ENCODE data around the gene C10orf67. TPM values are rescaled to one million over a fixed set of nuclear protein-coding genes. Genes with fewer than 3 reads are reported as not detected.

C10orf67 gene
- total RNA-seq, 1 experiment from 2014 or later = not detected

GRCh38 chr10:23368816-23369640, 24.4 kb upstream of the C10orf67 start:
- Histone ChIP-seq H2BK12ac (ENCODE audit: insufficient read length, low read depth, low read length) (no peak overlapping the region), H4K20me1 (ENCODE audit: control insufficient read depth, insufficient read depth, insufficient read length) (no peaks in the 10 kb centered on the region), H3K27ac (ENCODE audit: insufficient read length, low read depth, low read length) (no peak overlapping the region), H3K4me2 (ENCODE audit: insufficient read depth, insufficient read length, low read length) (no peak overlapping the region), H3K4me1 (ENCODE audit: insufficient read depth, low read length) (no peaks in the 10 kb centered on the region), H2BK15ac (ENCODE audit: low read depth, low read length) (no peak overlapping the region), H3K4ac (ENCODE audit: low read depth, low read length) (no peak overlapping the region), H3K18ac (ENCODE audit: insufficient read length, low read depth, low read length) (no peak overlapping the region), H4K5ac (ENCODE audit: insufficient read length, low read depth, low read length) (no peak overlapping the region), H3K79me1 (ENCODE audit: insufficient read depth, low read depth, low read length, poor library complexity, severe bottlenecking) (no peaks in the 10 kb centered on the region), H2AFZ (ENCODE audit: low read length) (no peak overlapping the region), H2BK20ac (ENCODE audit: low read depth, low read length, poor library complexity, severe bottlenecking) (no peak overlapping the region), H3K14ac (ENCODE audit: insufficient read depth, low read length) (no peak overlapping the region), H3K9ac (ENCODE audit: extremely low read depth, insufficient read length, low read length) (no peak overlapping the region), H3K79me2 (ENCODE audit: insufficient read depth, low read length) (no peaks in the 10 kb centered on the region), H3K23me2 (ENCODE audit: insufficient read length, low read depth, low read length, poor library complexity, severe bottlenecking) (no peaks in the 10 kb centered on the region), H4K8ac (replicated peaks; ENCODE audit: insufficient read length, low read depth, low read length) (no peak overlapping the region), H3K27me3 (ENCODE audit: insufficient read depth, low read length) (no peaks in the 10 kb centered on the region), H2AK5ac (ENCODE audit: insufficient read length, low read length) (no peak overlapping the region), H2BK5ac (ENCODE audit: insufficient read length, low read length) (no peak overlapping the region), H4K91ac (ENCODE audit: insufficient read length, low read depth, low read length) (no peak overlapping the region), H2BK120ac (ENCODE audit: low read depth, low read length, poor library complexity, severe bottlenecking) (no peak overlapping the region), H3K23ac (ENCODE audit: insufficient read length, low read depth, low read length) (no peak overlapping the region), H3K56ac (ENCODE audit: insufficient read length, low read depth, low read length) (no peak overlapping the region), H3T11ph (ENCODE audit: low read length) (no peak overlapping the region), H3K9me3 (ENCODE audit: control insufficient read depth, low read depth, low read length) (no peaks in the 10 kb centered on the region)
- Mint-ChIP-seq H3K27ac (no peak overlapping the region), H3K4me1 (peaks cover 6 to 7% of the 10 kb centered on the region in 2 experiments), H3K27me3 (ENCODE audit: low read depth) (no peaks in the 10 kb centered on the region), H3K9me3 (no peaks in the 10 kb centered on the region; a peak in 2 of 5 replicates), H3K36me3 (ENCODE audit: insufficient read depth in 1 of 3, low read depth in 3 of 3) (peaks cover 0 to 2% (median 0%) of the 10 kb centered on the region in 3 experiments; a peak in 1 of 7 replicates), H3K4me3 (no peak overlapping the region)
- WGBS (ENCODE audit: extremely low coverage, insufficient read length, low lambda C conversion rate) = no CpG with 5 or more reads among the region's 7 CpGs
- TF ChIP-seq CTCF (conservative IDR thresholded peaks at IDR 0.05) = no peak
- DNase-seq = no peak

Data from H9 (cell line).